T-helper 1 cell treated with Interleukin-12 subunit alpha and Interleukin-12 subunit beta and Interleukin-4 antibody, amounts not matched to agents 30 ng/mL and 1 ng/mL, for 36 hours (primary cell): ENCODE measurements around the gene MAP3K5. TPM values are rescaled to one million over a fixed set of nuclear protein-coding genes. Genes with fewer than 3 reads are reported as not detected.
"Not testable (repeated sequence)": the region's sequence is repeated elsewhere in the genome, so short reads cannot be mapped to it uniquely, and the experiment has no call there.

ENCODE experiments used
- intact Hi-C: fragments of 100-400 bp; cut with micrococcal nuclease; formaldehyde crosslinking; loops from one replicate; pipeline ENCODE4 v1.15.1; 2024
- total RNA-seq: library from RNA; stranded (reverse); gene quantifications from 2 replicates; pipeline ENCODE4 v1.2.3, GENCODE V29; 2022

The MAP3K5 gene
- total RNA-seq, 1 donor from 2014 or later = 38.3 TPM

- intact Hi-C loops = no loop called here
These were observed 95.4 kb downstream of the MAP3K5 start for GRCh38 chr6:136696783-136697364.

GRCh38 chr6:136696238-136696637 is 96.0 kb downstream of the MAP3K5 start:
- intact Hi-C loops = no loop called here

GRCh38 chr6:136695412-136695811 is 96.9 kb downstream of the MAP3K5 start:
- intact Hi-C loops = no loop called here

- intact Hi-C loops = no loop called here
These were observed 99.2 kb downstream of the MAP3K5 start for GRCh38 chr6:136693090-136693489.

GRCh38 chr6:136687894-136688293 is 104.4 kb downstream of the MAP3K5 start:
- intact Hi-C loops = not testable (repeated sequence)

GRCh38 chr6:136685540-136686108 is 106.7 kb downstream of the MAP3K5 start:
- intact Hi-C loops = no loop called here

GRCh38 chr6:136684466-136684865 is 107.8 kb downstream of the MAP3K5 start:
- intact Hi-C loops = no loop called here

GRCh38 chr6:136683209-136683941 is 108.9 kb downstream of the MAP3K5 start:
- intact Hi-C loops = no loop called here

GRCh38 chr6:136682292-136682691 is 110.0 kb downstream of the MAP3K5 start:
- intact Hi-C loops = no loop called here

GRCh38 chr6:136677822-136678221 is 114.5 kb downstream of the MAP3K5 start:
- intact Hi-C loops = no loop called here

GRCh38 chr6:136677344-136677743 is 114.9 kb downstream of the MAP3K5 start:
- intact Hi-C loops = no loop called here

- intact Hi-C loops = no loop called here
These were observed 116.2 kb downstream of the MAP3K5 start for GRCh38 chr6:136676075-136676474.

GRCh38 chr6:136673571-136673970 is 118.7 kb downstream of the MAP3K5 start:
- intact Hi-C loops = no loop called here

GRCh38 chr6:136672144-136672543 is 120.1 kb downstream of the MAP3K5 start:
- intact Hi-C loops = no loop called here

- intact Hi-C loops = loop anchor here (2.0 kb wide), 1 partner anchor 16 kb away; no protein-coding TSS in a partner anchor
These were observed 123.0 kb downstream of the MAP3K5 start for GRCh38 chr6:136669299-136669699.

- intact Hi-C loops = loop anchor here (2.0 kb wide), 1 partner anchor 16 kb away; no protein-coding TSS in a partner anchor
These were observed 123.7 kb downstream of the MAP3K5 start for GRCh38 chr6:136668571-136668970.

GRCh38 chr6:136666041-136666440 is 126.2 kb downstream of the MAP3K5 start:
- intact Hi-C loops = no loop called here

GRCh38 chr6:136662347-136663237 is 129.7 kb downstream of the MAP3K5 start:
- intact Hi-C loops = no loop called here

GRCh38 chr6:136660727-136661126 is 131.6 kb downstream of the MAP3K5 start:
- intact Hi-C loops = no loop called here

GRCh38 chr6:136659991-136660499 is 132.2 kb downstream of the MAP3K5 start:
- intact Hi-C loops = no loop called here

GRCh38 chr6:136658711-136659110 is 133.6 kb downstream of the MAP3K5 start:
- intact Hi-C loops = no loop called here
